OCI-M2 (cell line): ENCODE results near the gene LPP.

Source experiments
- DNase-seq: peaks from one replicate; lab custom pipeline; 2025; ENCODE audit not compliant: unreplicated experiment; lab: John Stamatoyannopoulos, UW

LPP gene

DNA sequence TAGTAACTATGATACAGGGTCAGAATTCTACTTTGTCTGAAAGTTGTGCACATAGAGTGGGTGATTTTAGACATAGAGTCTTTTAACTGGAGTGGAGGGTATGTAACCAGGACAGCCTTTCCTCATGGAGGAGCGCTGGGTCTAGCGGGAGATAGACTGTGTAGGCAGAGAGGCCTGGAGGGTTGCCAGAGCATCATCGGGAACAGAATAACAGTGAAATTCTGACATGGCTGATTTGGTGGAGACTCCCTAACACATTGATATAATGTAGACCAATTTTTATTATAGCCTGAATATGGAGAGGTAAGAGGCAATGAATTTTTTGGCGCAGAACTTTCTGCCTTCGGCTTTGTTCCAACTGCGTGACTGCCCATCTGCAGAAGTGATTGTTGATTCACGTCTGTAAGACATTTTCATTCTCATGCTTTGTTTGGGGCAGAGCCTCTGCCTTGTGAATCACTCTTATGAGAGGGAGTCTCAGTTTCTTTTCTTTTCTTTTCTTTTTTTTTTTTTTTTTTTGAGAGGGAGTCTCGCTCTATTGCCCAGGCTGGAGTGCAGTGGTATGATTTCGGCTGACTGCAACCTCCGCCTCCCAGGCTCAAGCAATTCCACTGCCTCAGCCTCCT, 16.0 kb downstream of the LPP start:
- no peak for DNase-seq

DNA sequence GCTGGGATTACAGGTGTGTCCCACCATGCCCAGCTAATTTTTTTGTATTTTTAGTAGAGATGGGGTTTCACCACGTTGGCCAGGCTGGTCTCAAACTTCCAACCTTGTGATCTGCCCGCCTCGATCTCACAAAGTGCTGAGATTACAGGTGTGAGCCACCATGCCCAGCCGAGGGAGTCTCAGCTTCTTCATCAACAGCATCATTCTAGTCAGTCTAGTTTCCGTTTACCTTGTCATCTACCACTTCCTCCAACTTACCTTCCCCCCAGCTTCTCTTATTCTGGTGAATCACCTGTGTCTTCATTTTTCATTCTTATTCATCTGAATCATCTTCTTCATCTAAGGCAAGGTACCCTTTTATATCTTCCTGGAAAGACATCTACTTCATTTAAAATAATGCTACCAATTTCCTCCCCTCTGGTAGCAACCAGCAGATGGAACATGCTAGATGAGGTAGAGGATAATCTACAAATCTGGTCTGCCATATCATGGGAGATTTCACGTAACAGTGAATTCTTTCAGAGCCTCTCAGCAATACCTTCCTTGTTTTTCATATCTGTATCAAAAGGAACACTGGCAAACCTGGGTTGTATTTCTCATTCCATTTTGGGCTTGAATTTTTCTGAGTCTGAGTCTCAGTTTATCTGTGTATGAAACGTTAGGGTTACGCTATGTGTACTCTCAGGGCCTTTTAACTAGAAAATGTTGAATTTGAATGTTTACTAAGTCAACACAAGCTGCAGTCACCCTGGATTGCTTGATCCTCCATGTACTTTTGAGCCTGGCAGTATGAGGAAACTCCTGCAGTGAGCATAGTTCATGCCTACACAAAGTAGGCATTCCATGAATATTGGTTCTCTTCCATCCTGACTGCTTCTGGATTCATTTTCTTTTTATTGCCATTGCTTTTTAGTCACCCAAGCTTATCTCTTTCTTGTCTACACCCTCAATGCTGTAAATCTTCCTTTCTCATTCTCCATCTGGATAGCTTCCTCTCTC, 16.8 kb downstream of the LPP start:
- DNase-seq, result no peak

DNA sequence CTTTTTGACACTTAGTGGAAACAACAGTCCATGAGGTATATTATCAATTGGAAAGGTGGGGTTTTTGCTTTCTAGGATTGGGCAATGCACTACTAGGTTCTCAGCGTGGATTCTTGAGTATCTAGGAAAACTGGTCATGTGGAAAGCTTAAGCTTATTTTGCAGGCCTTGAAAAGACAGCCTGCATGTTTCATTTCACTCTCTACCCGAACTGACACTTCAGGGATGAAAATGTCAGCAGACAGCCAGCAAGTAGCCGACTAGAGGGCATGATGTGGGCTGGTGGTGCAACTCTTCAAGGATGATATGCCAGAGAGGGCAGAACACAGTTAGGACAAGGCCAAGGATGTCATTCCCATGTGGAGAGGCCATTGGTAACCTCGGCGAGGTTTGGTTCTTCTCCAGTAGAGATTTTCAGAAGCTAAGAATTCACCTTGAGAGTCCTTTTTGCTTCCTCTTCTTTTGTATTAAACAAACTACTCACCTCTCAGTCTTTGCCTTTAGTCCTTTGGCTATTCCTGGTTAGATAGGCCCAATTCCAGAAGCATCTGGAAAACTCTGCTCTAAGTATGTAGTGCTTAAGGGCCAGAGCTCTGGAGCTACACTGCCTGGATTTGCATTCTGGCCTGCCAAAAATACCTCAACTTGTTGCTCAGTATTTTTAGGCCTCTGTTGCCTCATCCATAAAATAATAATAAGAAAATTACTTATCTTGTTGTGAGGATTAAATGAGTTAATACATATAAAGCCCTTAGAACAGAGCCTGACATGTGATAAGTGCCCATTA, 17.9 kb downstream of the LPP start:
- no peak for DNase-seq

DNA sequence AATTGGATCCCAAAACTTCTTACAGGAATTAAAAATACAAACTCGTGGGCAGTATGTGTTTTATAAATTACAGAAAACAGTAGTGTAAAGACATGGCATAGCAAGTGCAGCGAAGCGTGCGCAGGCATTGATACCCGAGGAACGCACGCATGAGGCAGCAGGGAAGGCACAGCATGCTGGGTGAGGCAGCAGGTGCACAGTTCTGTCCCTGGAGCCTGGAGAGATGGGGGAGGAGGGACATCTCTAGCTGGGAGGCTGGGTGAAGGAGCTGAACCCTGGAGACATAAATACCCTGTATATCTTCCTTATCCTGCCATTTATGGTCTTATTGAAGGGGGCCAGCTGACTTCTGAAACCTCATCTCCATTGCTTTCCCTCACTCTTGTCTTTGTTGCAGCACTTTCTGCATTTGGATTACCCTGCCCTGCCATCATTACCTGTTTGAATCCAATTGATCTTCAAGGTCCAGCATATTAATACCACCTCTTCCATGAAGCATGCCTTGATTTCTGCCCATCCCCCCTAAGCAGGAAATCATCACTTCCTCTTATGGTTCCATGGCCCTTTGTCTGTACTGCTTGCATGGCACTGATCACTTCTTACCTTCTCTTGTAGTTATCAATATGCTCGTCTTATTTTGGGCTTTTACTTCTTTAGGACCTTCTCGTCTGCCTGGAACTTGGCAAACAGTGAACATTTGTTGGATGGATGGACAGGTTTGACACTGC, 20.5 kb downstream of the LPP start:
- DNase-seq, result no peak

DNA sequence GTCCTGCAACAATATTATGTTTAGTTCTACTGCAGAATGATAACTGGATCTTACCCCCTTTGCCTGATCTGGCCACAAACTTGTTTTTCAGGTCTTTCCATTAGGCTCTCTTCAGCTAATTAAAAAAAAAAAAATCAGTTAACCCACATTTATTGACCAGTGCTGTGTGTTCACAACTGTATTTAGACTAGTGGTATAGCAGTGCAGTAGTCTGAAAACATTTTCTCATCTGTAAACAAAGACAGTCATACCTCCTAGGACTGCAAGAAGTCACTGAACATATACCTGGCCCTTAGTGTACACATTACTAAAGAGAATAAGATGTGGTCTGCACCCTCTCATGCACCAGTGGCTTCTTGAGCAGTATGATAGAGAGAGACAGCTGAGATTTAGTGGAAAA, 22.5 kb downstream of the LPP start:
- no peak for DNase-seq

DNA sequence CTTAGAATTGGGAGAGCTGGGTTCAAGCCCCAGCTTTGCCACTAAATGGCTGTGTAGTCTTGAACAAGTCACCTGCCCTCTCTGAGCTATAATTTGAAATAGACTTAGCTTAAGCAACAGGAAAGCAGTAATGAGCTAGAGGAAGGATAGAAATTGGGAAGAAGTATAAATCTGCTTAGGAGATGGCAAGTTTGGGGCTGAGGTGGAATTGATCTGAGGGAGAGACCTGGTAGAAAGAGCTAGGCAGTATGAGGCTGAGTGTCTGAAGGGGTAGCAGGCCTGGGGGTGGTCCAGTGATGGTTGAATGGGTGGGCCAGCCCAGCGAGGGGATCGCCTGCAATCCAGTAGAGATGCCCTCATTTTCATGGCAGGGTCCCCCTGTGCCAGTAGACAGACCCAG, 22.9 kb downstream of the LPP start:
- DNase-seq, result no peak

DNA sequence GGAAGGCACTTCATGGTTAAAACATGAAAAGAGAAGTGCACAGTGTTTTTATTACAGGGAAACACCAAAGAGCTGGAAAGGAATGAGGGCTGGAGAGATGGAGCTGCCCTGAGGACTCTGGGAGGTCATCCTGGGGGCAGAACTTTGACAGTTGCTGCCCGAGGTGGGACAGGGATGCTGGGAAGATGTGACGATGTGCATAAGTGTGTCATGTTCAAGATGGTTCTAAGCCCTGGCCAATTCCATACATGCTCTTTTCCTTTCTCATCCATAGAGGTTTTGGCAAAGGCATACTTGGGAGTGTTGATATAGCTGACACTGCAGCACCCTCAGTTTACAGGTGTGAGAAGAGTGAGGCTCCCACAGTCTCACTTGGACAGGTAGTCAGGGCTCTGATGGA, 23.8 kb downstream of the LPP start:
- no peak for DNase-seq

DNA sequence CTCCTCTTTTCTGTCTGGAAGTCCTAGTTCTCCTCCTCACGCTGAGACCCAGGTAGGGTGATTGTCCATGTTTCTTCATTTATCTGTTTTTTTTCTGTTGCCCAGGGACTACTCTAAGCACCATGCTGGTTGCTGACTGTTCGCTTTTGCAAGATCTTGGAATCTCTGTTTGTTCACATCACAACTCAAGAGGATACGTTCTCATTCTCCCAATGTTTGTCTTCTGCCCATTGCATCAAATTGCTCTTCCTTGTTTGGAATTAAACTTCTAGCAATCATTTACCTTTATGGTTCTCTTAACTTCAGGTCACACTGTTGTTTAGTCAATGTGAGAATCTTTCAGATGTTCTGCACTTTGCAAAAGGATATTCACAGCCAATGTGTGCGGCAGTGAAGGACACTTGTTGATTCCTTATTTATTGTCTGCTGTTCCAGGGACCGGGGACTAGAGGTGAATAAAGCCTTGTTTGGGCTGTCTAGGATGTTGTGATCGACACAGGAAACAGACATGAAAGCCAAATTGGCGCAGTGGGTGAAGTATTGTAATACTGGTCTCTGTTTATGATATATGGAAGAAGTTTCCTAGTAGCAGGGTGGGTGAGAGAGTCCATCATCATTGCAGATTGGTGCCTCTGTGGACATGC, 24.5 kb downstream of the LPP start:
- no peak for DNase-seq

DNA sequence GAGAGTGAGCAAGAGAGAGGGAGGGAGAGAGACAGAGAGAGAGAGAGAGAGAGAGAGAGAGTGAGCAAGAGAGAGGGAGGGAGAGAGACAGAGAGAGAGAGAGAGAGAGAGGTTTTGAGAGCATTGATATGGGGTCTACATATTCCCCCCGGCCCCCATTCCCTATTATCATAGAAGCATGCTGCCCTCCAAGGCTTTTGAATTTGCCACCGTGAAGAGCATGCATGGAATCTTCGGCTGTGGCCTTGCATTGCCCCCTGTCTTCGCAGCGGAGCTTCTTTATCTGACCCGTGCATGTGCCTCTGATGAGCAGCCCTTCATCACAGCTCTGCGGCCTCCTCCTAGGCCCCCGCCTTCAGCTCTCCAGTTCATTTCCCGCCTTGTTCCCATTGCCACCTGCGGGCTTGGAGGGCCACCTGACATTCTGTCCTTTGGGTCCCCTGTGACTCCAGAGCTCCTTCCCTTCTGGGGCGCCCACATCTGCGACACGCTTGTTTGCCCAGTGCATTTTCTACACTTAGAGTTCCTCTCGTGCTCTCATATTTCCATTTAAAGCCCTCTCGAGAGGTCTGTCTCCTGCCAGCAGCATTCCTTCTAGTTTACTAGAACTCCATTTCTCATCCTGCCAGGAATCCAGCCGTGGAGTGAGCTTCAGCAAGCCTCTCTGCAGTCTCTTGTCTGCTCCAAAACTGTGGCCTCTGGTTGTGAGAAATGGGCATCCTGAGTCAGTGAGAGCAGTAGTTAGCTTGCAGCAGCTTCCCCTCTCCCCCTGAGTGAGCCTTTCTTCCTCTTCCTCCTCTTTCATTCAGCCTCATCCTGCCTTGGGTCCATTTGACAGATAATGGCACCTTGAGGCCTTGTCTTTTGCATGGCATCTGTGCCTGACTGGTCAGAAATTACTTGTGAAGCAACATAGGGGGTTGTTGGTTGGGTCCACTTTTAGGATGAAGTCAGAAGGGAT, 25.3 kb downstream of the LPP start:
- DNase-seq, result no peak

DNA sequence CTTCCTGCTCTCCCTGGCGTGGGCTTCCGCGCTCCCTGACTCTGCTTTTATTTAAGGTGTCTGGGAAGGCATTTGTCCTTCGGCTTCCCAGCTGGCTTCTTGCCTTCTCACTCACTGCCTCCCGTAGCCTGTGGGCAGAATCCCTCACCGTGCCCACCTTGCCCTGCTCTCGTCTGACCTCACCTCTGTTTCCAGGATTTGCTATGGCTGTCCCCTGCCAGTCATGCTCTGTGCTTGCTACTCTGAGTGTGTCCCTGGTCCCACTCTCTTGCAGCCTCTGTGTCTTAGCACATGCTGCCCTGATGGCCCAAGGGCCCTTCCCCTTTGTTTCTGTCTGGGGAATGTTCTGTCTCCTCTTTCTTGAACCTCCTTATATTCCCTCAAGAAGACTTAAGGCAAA, 26.2 kb downstream of the LPP start:
- DNase-seq, result no peak

DNA sequence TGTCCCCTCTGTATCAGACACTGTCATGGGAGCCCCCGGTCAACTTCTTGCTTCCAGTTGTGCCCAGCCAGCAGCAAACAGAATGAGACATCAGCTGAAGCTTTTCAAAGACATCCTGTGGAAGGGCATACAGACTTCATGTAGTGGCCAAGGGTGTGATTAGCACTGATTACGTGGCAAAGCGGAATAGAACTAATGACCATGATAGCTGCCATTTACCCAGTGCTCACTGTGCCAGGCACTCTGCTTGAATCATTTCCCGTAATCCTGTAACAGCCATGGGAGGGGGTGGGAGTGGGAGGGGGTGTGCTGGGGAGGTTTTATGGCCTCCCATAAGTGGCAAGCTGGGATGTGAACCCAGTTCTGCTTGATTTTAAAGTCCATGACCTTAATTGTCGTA, 29.5 kb downstream of the LPP start:
- DNase-seq, result no peak

DNA sequence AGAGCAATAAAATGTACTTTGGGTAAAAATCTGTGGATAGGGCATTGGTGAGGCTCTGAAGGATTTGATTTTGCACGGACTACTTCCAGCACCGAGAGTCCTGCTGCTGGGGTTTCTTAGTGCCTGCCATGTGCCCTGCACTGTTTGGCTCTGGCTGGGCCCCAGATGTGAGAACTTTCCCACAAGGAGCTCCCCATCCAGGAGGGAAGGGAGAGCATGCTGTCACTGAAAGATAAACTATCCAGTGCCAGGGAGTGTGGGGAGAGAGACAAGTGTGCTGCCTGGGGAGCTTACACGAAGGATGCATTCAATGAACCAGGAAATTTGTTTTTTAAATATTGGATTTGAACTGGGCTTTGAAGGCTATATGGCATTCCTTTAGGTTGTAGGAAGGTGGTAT, 30.2 kb downstream of the LPP start:
- no peak for DNase-seq

DNA sequence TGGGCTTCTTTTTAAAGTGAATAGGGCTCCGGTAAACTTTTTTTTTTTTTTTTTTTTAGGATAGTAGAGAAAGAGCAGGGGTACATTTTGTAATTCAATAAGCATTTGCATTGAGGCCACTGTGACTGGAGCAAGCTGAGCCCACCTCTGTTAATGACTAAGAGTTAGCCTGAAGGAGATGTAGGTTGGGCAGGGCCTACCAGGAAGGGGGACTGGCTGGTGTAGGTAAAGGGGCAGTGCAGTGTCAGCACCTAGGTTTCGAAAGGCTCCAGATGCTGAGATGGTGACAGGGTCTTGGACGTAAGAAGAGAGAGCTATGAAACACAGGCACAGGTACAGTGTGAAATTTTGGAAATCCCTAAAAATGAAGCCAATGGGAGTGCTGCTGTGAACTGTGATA, 30.7 kb downstream of the LPP start:
- no peak for DNase-seq

DNA sequence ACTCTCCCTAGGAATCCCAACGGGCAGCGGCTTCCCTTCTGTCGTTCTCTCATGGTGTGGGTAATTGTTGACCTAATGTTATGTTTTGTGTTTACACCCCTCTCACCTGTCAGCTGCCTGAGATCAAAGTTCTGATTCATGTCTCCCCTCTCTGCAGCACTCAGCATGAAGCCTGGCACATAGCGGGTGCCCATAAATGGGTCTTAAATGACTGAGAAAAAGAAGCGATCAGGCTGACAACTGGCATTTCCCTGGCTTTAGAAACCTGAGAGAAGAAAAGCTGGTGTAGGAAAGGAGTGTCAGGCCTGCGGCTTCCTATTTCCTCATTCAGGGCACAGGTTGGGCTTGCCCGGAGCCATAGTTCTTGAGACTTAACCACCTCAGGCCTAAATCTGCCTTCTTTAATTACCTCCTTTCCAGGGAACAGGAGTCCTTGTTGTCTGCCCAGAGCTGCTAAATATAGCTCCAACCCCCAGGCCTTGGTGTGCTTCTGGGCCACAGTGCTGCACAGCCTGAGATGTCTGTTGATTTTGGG, 31.8 kb downstream of the LPP start:
- no peak for DNase-seq

DNA sequence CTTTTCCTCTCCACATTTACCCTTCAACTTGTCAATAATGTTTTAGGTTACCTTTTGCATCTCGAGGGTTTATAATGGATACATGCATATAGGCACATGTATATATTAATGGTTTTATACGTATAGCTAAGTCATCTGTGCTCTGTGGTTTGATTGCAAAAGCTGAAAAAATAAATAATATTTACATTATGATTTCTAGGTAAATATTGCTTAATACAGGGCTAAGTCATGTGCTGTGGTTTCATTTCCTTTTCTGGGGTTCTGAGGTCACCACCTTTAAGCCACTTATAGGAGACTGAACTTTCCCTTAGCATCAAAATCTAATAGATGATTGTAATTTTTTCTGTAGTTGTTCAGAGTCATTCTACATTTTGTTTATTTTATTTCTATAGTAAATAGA, 33.1 kb downstream of the LPP start:
- DNase-seq, result no peak

DNA sequence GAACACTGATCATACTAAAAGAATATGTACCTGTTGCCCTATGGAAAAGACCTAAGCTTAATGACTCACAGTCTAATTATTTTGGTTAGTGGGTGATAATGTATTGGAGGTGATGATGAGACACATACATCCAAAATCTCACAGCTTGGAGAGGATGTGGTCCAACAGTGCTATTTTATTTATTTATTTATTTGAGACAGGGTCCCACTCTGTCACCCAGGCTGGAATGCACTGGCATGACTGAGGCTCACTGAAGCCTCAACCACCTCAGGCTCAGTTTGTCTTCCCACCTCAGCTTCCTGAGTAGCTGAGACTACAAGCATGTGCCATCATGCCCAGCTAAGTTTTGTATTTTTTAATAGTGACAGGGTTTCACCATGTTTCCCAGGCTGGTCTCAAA, 35.0 kb downstream of the LPP start:
- no peak for DNase-seq

DNA sequence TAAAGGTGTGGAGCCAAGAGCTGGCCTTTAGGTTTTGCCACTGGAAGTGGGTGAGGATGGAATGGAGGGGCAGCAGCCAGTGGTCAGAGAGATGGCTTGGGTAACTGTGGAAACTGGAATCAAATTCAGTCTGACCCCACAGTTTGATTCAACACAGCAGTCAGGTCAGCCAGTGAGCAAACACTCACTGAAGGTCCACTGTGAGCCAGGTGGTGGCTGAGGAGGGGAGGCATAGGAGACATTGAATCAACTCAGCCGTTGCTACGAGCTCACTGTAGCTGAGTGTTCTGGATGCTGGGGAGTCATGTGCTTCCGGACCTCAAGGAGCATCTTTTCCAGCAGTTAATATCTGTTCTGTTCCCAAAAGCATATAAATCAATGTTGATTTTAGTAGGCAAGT, 37.5 kb downstream of the LPP start:
- DNase-seq, result no peak

DNA sequence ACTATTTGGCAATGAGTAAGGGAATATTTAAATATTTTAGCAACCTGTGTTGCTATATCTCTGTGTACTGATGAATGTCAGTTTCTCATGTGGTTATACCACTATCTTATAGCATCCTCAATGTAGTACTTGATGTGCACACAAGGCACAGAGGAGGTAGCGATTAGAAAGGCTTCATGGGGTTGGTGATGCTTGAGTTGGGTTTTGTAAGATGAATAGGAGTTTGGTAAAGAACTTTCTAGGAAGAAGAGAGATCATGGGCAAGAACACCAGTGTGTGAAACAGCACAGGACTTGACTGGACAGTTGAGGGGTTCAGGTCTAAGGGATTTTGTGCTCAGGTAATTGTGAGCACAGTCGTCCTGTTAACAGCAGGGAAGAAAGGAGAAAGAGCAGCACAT, 38.1 kb downstream of the LPP start:
- DNase-seq, result no peak

DNA sequence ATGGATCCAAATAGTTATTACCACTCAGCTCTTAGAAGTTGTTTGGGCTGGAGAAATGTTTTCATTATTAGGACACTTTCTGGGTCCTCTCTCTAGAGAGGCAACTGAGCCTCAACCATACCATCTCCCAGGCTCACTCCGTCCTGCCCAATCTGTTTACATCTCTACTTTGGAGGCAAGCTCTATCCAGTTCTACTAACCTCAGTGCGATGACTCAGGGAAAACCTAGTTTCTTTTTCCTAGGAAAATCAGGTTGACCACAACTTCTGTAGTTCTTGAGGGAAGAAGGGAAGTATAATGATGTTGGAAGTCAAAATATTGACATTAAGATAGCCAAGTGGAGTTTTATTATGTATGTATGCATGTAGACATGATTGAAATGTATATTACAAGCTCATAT, 40.4 kb downstream of the LPP start:
- DNase-seq, result no peak
